RWPE2 (cell line): ENCODE measurements around the gene DDX51.

Source experiments
- ATAC-seq: fragments of 200-7000 bp; cut with Tn5 transposase; 3 replicates; pipeline ENCODE4 v1.9.1; 2021; ENCODE audit warnings: low read depth
- DNase-seq: peaks from one replicate; pipeline ENCODE4 v3.0.0-alpha.2; 2020; ENCODE audit warnings: low spot score
- H3K27ac ChIP-seq: fragments of 450-650 bp; 2 replicates; pipeline ENCODE4 v1.5.1; 2017; ENCODE audit warnings: mild to moderate bottlenecking; ENCODE audit not compliant: poor library complexity, severe bottlenecking
- H3K27me3 ChIP-seq: fragments of 250-450 bp; sonication (Bioruptor Pico); 2 replicates; pipeline ENCODE4 v1.5.1; 2021; ENCODE audit warnings: mild to moderate bottlenecking, moderate library complexity; ENCODE audit not compliant: insufficient read depth, poor library complexity, severe bottlenecking
- H3K36me3 ChIP-seq: fragments of 250-450 bp; sonication (Bioruptor Pico); 2 replicates; pipeline ENCODE4 v1.5.1; 2020; ENCODE audit warnings: low read depth, mild to moderate bottlenecking, moderate library complexity
- H3K4me1 ChIP-seq: fragments of 250-450 bp; sonication (Bioruptor Pico); 2 replicates; pipeline ENCODE4 v1.5.1; 2021; ENCODE audit warnings: mild to moderate bottlenecking, moderate library complexity; ENCODE audit not compliant: insufficient read depth, poor library complexity, severe bottlenecking
- H3K4me3 ChIP-seq: fragments of 250-450 bp; sonication (Bioruptor Pico); 2 replicates; pipeline ENCODE4 v1.5.1; 2021; ENCODE audit warnings: mild to moderate bottlenecking, moderate library complexity; ENCODE audit not compliant: severe bottlenecking
- H3K9me3 ChIP-seq: fragments of 250-450 bp; sonication (Bioruptor Pico); 2 replicates; pipeline ENCODE4 v1.5.1; 2021; ENCODE audit warnings: mild to moderate bottlenecking, moderate library complexity; ENCODE audit not compliant: severe bottlenecking
- TF ChIP-seq, protein P1 (sequence below): fragments of 450-650 bp; IDR thresholded peaks from one replicate; pipeline ENCODE4 v1.5.1; 2017; ENCODE audit warnings: mild to moderate bottlenecking, moderate library complexity; ENCODE audit not compliant: poor library complexity, severe bottlenecking

Gene DDX51

GRCh38 chr12:132125736-132126135, 18.4 kb downstream of the DDX51 start:
- TF ChIP-seq, protein P1, sequence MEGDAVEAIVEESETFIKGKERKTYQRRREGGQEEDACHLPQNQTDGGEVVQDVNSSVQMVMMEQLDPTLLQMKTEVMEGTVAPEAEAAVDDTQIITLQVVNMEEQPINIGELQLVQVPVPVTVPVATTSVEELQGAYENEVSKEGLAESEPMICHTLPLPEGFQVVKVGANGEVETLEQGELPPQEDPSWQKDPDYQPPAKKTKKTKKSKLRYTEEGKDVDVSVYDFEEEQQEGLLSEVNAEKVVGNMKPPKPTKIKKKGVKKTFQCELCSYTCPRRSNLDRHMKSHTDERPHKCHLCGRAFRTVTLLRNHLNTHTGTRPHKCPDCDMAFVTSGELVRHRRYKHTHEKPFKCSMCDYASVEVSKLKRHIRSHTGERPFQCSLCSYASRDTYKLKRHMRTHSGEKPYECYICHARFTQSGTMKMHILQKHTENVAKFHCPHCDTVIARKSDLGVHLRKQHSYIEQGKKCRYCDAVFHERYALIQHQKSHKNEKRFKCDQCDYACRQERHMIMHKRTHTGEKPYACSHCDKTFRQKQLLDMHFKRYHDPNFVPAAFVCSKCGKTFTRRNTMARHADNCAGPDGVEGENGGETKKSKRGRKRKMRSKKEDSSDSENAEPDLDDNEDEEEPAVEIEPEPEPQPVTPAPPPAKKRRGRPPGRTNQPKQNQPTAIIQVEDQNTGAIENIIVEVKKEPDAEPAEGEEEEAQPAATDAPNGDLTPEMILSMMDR, result no peak
- ATAC-seq, result no peak
- H3K4me1 ChIP-seq, result no peaks in the 10 kb centered on the region
- DNase-seq, result no peak
- no peak overlapping the region for H3K27ac ChIP-seq
- H3K4me3 ChIP-seq, result no peak overlapping the region
- no peaks in the 10 kb centered on the region for H3K9me3 ChIP-seq
- peaks cover 42% of the 10 kb centered on the region for H3K36me3 ChIP-seq
- no peaks in the 10 kb centered on the region for H3K27me3 ChIP-seq

DNA sequence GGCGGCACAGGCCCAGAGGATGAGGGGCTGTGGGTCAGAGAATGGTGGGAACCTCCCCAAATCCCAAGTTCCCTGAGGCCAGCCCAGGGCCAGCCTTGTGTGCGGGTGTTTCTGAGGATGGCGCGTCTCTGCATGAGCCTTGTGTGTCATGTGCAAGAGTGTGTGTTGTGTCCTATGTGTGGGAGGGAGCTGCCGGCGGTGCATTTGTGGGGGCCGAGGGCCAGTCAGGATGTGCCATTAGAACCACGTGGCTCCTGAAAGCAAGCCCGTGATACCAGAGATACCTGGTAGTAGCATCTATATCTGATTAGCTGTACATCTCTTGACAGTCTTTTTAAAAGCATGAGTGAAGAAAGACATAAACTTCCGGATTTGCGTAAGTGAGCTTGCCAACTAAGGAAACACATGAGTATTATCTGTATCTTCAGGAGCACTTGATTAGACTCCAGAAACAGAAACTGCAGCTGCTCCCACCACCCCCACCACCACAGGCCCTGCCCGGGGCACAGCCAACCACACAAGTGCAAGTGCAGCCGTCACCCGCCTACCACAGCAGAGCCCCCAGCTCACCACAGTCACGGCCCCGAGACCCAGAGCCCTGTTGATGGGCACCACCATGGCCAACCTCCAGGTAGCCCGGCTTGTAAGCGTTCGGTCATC, 19.2 kb downstream of the DDX51 start:
- peaks cover 42% of the 10 kb centered on the region for H3K36me3 ChIP-seq
- H3K27me3 ChIP-seq, result no peaks in the 10 kb centered on the region
- DNase-seq, result no peak
- ATAC-seq, result no peak
- H3K4me3 ChIP-seq, result no peak overlapping the region
- no peak overlapping the region for H3K27ac ChIP-seq
- no peaks in the 10 kb centered on the region for H3K4me1 ChIP-seq
- TF ChIP-seq, protein P1, result no peak
- H3K9me3 ChIP-seq, result no peaks in the 10 kb centered on the region

GRCh38 chr12:132123970-132124765, 20.0 kb downstream of the DDX51 start:
- Histone ChIP-seq H3K27me3 (no peaks in the 10 kb centered on the region), H3K36me3 (peaks cover 42% of the 10 kb centered on the region), H3K4me1 (no peaks in the 10 kb centered on the region), H3K27ac (no peak overlapping the region), H3K9me3 (no peaks in the 10 kb centered on the region), H3K4me3 (no peak overlapping the region)
- DNase-seq (no peak), ATAC-seq (no peak)
- TF ChIP-seq, protein P1, result no peak

GRCh38 chr12:132121283-132121682, 22.8 kb downstream of the DDX51 start:
- no peaks in the 10 kb centered on the region for H3K4me1 ChIP-seq

More at GRCh38 chr12:132121283-132121682, 22.8 kb downstream of the DDX51 start:
- no peak overlapping the region for H3K27ac ChIP-seq
- H3K27me3 ChIP-seq, result no peaks in the 10 kb centered on the region
- peaks cover 24% of the 10 kb centered on the region for H3K36me3 ChIP-seq
- DNase-seq (no peak), ATAC-seq (no peak)
- TF ChIP-seq, protein P1, result no peak
- no peaks in the 10 kb centered on the region for H3K9me3 ChIP-seq
- H3K4me3 ChIP-seq, result no peak overlapping the region
